HG03571 (cell line): ENCODE measurements around the gene EVPLL.
"Not testable (repeated sequence)": the region's sequence is repeated elsewhere in the genome, so short reads cannot be mapped to it uniquely, and the experiment has no call there.

ENCODE experiments used
- ATAC-seq: cut with Tn5 transposase; IDR thresholded peaks from one replicate; pipeline ENCODE4 v1.9.1; 2021; ENCODE audit not compliant: unreplicated experiment

EVPLL gene

GRCh38 chr17:18422464-18422863 lies 44.9 kb downstream of the EVPLL start:
- ATAC-seq: not testable (repeated sequence)

DNA sequence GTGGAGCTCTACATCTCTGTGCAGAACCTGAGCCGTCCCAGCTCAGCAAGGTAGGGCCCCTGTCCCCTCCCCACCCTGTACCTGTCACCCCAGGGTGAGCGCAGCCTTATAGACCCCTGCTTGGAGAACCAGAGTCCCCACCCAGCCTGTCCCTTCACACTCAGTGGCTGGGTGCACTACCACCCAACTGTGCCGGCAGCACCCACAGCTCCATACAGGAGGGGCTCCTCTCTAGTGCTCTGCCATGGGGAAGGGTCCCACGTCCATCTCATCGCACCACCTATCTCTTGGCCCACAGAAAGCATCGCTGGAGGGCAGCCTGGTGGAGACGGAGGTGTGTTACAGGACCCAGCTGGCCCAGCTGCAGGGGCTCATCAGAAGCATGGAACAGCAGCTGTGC lies 45.4 kb downstream of the EVPLL start:
- ATAC-seq: not testable (repeated sequence)

GRCh38 chr17:18425593-18425992 lies 48.0 kb downstream of the EVPLL start:
- ATAC-seq: not testable (repeated sequence)

- not testable (repeated sequence) for ATAC-seq
Observed at GRCh38 chr17:18426639-18427038, 49.1 kb downstream of the EVPLL start.

DNA sequence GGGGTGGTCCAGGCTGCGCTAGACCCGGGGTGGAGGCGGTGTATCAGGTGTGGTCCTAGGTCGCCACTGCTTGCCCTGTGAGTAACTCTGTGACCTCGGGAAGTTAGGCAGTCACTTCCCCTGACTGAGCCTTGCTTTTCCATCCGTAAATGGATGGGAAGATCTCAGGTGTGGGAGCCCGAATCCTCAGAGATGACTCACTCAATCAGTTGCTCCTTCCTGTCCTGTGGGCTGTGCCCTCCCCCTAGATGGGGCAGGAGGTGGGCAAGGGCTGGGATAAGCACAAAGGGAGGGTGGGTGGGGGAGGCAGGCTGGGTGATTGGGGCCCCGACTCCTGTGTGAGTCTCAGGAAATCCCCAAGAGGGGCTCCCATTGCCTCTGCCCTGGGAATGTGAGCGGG lies 54.6 kb downstream of the EVPLL start:
- ATAC-seq: not testable (repeated sequence)
